ENCODE data around the gene CSN3. TPM values are rescaled to one million over a fixed set of nuclear protein-coding genes. Genes with fewer than 3 reads are reported as not detected.

Gene CSN3
- total RNA-seq, 4 donors from 2014 or later, result not detected

- Histone ChIP-seq H3K27me3 (no peaks in the 10 kb centered on the region), H3K36me3 (no peaks in the 10 kb centered on the region), H3K9me3 (no peaks in the 10 kb centered on the region), H3K27ac (no peak overlapping the region), H3K4me3 (replicated peaks in 1 of 3) (no peak overlapping the region), H3K4me1 (no peaks in the 10 kb centered on the region)
- 58 to 72% methylated on average over 2 of the region's 2 CpGs for WGBS, 2 donors
- intact Hi-C loops (cut with DNase I), result no loop called here
- DNase-seq, result no peak
- TF ChIP-seq CTCF (IDR thresholded peaks at IDR 0.05) (no peak), POLR2A (IDR thresholded peaks at IDR 0.05) (no peak)
Measured at GRCh38 chr4:70291341-70291740, 48.9 kb downstream of the CSN3 start.

GRCh38 chr4:70297576-70297975, 55.2 kb downstream of the CSN3 start:
- DNase-seq, result no peak
- Histone ChIP-seq H3K27me3 (no peaks in the 10 kb centered on the region), H3K36me3 (no peaks in the 10 kb centered on the region), H3K4me1 (no peaks in the 10 kb centered on the region), H3K4me3 (replicated peaks in 1 of 3) (no peak overlapping the region), H3K27ac (no peak overlapping the region), H3K9me3 (no peaks in the 10 kb centered on the region)
- intact Hi-C loops (cut with DNase I), result no loop called here
- no peak for TF ChIP-seq POLR2A (IDR thresholded peaks at IDR 0.05)
- TF ChIP-seq CTCF (IDR thresholded peaks at IDR 0.05), result no peak

- H3K4me1 ChIP-seq, result no peaks in the 10 kb centered on the region
- no peak for DNase-seq
- no peak for TF ChIP-seq POLR2A (IDR thresholded peaks at IDR 0.05)
- no peak for TF ChIP-seq CTCF (IDR thresholded peaks at IDR 0.05)
- intact Hi-C loops (cut with DNase I), result no loop called here
- no peak overlapping the region for H3K4me3 ChIP-seq (replicated peaks in 1 of 3)
- 37 to 78% methylated on average over 1 of the region's 1 CpG for WGBS, 2 donors
- H3K27ac ChIP-seq, result no peak overlapping the region
- H3K27me3 ChIP-seq, result no peaks in the 10 kb centered on the region
- no peaks in the 10 kb centered on the region for H3K36me3 ChIP-seq
- H3K9me3 ChIP-seq, result no peaks in the 10 kb centered on the region
Measured at GRCh38 chr4:70298051-70298450, 55.7 kb downstream of the CSN3 start.

- 86 to 100% methylated on average over 2 of the region's 2 CpGs for WGBS, 2 donors
- Histone ChIP-seq H3K4me1 (no peaks in the 10 kb centered on the region), H3K9me3 (no peaks in the 10 kb centered on the region), H3K36me3 (no peaks in the 10 kb centered on the region), H3K27ac (no peak overlapping the region), H3K4me3 (replicated peaks in 1 of 3) (no peak overlapping the region), H3K27me3 (no peaks in the 10 kb centered on the region)
- intact Hi-C loops (cut with DNase I), result no loop called here
- DNase-seq, result no peak
- TF ChIP-seq CTCF (IDR thresholded peaks at IDR 0.05), result no peak
- TF ChIP-seq POLR2A (IDR thresholded peaks at IDR 0.05), result no peak
Measured at GRCh38 chr4:70299643-70300042, 57.2 kb downstream of the CSN3 start.

GRCh38 chr4:70300215-70300614, 57.8 kb downstream of the CSN3 start:
- intact Hi-C loops (cut with DNase I), result no loop called here
- no peak for DNase-seq
- Histone ChIP-seq H3K27ac (no peak overlapping the region), H3K27me3 (no peaks in the 10 kb centered on the region), H3K36me3 (no peaks in the 10 kb centered on the region), H3K4me3 (replicated peaks in 1 of 3) (no peak overlapping the region), H3K4me1 (no peaks in the 10 kb centered on the region), H3K9me3 (no peaks in the 10 kb centered on the region)
- TF ChIP-seq CTCF (IDR thresholded peaks at IDR 0.05), result no peak
- WGBS, 2 donors, result 94 to 95% methylated on average over 4 of the region's 4 CpGs

Other genes starting within 250 kb of the CSN3 start
- not detected for gene STATH, start 246.6 kb upstream of the CSN3 start, total RNA-seq
- gene HTN3, start 214.1 kb upstream of the CSN3 start, total RNA-seq, result not detected
- gene HTN1, start 192.2 kb upstream of the CSN3 start, total RNA-seq, result not detected
- not detected for gene PRR27, start 88.4 kb upstream of the CSN3 start, total RNA-seq
- 10 to 100 TPM in 1 of 4 donors, 1 to 10 TPM in 3; 1.9 to 18.5 (median 3.9) TPM for gene ODAM, start 46.9 kb upstream of the CSN3 start, total RNA-seq
- gene FDCSP, start 16.5 kb upstream of the CSN3 start, total RNA-seq, result not detected
- not detected for gene CABS1, start 92.4 kb downstream of the CSN3 start, total RNA-seq
- not detected for gene SMR3A, start 118.2 kb downstream of the CSN3 start, total RNA-seq
- gene SMR3B, start 140.5 kb downstream of the CSN3 start, total RNA-seq, result not detected
- gene OPRPN, start 155.3 kb downstream of the CSN3 start, total RNA-seq, result not detected
- not detected for gene MUC7, start 229.6 kb downstream of the CSN3 start, total RNA-seq